Brain pericyte (primary cell): Measurements from ENCODE around the gene SLC35F4.

ENCODE experiments used
- DNase-seq: peaks from one replicate; pipeline ENCODE4 v3.0.0-alpha.2; 2012; ENCODE audit warnings: low read depth, low spot score

The SLC35F4 gene

DNA sequence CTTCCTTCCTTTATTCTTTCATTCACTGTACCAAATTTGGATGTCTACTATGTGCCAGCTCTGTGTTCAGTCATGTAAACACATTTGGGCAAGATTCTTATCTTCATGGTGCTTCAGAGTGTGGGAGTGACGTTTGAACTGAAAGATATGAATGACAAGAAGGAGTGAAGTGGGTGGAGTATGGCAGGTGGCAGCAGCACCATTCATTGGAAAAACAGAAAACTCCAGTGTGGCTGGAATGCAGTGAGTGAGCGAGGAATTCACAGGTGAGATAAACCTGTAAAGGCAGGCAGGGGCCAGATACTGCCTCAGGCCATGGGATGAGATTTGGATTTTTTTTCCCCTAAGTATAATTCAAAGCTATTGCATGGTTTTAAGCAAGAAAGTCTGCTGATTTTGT, 231.6 kb downstream of the SLC35F4 start:
- DNase-seq: no peak

DNA sequence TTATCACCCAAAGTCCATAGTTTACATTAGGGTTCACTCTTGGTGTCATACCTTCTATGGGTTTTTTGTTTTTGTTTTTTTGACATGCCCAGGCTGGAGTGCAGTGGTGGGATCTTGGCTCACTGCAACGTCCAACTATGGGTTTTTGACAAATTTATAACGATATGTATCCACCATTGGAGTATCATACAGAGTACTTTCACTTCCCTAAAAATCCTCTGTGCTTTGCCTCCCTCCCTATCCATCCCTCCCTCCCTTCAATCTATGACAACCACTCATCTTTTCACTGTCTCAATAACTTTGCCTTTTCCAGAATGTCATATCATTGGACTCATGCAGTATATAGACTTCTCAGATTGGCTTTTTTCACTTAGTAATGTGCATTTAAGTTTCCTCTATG, 233.2 kb downstream of the SLC35F4 start:
- DNase-seq: no peak

DNA sequence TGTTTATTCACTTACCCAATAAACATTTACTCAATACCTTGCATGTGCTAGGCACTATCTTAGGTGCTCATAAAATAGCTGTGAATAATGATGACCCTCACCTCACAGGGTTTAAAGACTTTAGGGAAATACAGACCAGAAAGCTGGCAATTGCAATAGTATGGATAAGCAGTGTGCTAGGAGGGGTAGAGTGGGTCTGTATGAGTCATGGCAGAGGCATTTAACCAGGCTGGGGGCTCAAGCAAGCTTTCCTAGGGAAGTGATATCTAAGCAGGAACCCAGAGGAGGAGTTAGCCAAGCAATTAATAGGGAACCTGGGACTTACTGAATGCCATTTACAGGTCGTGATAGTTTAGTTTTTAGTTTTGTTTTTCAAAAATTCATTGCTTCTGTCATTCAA, 248.4 kb downstream of the SLC35F4 start:
- no peak for DNase-seq

DNA sequence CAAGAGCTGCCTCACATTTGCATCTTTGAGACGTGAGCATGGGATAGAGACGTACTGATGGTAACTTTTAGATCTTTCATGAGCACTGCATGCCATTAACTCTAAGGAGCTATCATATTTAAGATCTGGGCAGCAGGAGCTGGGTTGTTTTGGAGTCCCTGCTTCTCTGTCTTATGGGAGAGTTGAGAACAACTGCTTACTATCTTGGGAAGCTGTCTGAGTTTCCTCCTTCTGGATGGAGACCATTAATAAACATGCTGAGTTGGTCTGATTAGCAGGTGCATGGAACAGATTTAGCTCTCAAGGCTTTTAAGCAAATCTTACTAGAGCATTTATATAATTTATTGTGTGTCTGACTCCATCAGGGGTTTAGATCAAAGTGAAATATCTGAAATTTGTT, 252.9 kb downstream of the SLC35F4 start:
- no peak for DNase-seq

DNA sequence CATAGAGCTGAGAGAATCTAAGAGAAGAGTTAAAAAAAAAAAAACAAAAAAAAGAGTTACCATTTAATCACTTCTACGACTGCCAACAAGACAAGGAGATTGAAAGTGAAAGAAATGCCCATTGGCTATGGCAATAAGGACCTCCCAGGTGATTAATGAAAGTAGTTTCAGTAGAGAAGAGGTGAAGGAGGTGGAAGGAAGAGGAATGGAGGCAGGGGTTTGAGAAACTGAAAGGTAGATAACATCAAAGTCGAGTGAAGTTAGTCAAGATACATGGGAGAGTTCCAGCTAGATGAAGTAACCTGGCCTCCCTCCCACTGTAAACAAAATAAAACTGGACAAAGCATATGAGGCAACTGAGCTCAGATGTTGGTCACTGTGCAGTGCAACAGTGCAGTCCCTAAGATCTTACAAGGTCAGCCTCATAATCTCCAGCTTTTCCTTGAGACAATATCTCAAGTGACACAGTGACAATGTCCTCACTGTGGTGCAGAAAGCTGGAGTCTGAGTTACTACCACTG, 254.3 kb downstream of the SLC35F4 start:
- no peak for DNase-seq

DNA sequence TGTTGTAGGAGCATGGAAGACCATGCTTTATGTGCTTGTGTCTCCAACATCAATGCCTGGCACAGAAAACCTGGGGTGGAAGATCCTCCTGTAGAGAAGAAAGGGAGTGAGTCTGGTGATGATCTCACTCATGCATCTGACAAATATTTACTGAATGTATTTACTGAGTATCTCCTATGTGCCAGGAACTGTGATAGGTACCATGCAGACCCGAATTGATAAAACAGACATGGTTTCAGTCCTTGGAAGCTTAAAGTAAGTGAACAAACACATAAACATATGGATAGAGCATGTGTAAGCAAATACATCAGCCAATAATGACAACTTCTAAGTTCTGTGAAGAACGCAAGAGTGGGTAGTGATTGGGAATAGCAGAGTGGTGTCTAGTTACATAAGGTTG, 255.3 kb downstream of the SLC35F4 start:
- no peak for DNase-seq

DNA sequence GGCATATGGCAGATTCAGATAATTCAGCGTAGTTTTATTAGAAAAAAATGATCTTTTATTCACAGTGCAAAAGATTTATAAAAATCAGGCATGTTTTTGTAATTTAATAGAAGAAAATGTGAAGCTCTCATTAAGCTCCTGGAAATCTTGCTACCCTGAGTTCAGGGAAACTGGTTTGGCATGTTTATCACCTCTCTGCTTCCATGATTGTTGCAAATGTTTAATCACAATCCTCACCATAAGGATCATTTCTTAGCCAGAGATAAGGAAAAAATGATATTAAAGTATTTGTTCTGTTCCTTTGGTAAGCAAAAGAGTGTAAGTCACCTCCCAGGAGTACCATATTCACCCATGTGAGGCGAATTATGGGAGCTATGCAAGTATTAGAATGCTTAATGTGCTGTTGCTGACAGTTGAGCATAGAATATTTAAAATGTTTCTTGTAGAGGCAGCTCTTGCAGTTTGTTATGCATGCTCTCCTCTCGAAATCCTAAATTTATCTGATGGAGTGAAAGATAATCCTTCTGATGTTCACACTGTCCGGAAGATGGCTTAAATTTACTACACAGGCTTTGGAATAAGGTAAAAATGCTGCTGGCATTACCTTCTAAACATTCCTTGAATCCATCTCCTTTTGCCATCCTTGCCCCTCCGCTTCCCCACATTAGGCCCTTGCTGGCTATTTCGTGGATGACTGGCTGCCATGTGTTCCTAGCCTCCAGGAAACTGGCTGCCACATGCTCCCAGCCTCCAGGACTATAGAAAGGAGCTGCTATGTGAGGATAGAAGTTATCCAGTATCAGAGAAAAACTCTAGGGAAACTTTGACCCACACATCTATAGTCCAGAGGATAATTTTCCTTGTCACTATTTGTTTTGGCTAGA, 256.5 kb downstream of the SLC35F4 start:
- DNase-seq: no peak

DNA sequence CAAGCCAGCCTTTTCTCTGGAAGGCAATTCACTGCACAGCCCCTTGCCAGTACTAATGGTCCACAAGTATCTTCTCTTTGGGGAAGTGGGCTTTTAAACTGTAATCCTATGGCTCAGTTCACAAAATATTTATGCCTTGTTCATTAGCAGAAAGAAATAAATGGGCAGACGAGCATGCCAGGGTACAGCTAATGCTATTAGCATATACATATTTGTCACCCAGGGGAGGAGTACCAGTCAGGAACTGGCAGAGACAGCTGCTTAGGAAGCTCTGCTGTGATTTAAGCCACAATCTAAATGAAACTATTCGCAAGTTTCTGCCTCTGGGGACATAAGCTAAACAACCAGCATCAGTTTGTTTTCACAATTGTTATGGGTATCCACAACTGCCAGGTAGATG, 258.8 kb downstream of the SLC35F4 start:
- no peak for DNase-seq

DNA sequence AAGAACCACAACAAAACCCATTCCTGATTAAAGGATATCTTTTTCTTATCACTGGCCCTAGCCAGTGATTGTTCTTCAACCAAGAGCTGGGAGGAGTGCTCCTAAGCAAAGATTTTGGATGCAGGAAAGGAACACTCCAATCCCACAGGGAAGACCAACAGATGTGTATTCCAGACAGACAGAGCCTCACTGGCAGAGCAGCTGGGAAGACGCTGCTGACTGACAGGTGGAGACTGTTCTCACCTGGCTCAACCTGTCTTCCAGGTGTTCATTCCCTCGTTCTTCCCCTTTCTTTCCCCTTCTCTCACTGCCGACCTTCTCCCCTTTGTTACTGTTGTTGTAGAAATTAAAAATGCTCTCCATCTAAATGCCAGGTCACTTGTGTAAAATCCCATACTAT, 282.5 kb downstream of the SLC35F4 start:
- no peak for DNase-seq

DNA sequence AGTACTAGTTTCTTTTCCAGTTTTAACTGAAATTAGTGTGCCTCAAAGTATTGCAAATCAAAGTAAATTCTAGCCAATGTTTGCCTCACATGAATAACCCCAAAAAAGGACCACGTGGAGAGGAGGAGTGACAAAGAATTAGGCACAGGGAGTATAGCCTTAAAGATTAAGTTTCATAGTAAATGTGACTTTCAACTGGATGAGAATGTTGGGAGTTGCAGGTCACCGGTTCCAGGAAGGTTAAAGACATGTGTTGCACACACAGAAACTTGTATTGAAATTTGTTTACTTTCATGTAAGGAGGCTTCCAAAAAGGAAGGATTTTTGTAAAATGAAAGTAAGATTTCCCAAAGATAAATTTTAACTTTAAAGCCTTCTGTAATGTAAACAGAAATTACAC, 283.1 kb downstream of the SLC35F4 start:
- DNase-seq: no peak

DNA sequence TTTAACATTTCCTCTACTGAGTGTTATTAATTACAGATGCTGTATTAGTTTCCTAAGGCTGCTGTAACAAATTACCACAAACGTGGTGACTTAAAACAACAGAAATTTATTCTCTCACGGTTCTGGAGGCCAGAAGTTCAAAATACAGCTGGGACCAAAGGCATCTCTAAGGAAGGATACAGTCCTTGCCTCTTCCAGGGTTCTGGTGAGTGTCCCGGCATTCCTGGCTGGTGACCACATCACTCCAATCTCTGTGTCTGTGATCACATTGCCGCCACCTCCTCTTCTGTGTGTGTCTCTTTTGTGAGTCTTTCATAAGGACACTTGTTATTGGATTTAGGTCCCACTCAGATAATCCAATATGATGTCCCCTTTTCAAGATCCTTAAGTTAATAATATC, 287.1 kb downstream of the SLC35F4 start:
- no peak for DNase-seq

DNA sequence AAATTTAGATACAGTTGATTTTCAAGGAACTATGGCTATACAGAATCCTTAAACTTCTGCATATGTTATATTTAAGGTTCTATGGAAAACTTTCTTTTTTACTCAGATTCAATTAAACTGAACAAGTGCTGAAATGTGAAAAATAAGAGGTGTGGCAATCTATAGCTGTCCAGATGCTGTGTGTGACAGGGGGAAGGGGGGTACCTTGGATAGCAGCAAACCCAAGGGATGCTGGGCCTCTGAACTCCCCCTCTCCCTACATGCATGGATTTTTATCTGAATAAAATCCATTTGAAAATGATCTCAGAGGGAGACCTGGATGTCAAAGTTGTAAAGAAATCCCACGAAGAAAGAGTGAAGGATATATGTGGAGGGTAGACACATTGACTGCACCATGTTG, 289.4 kb downstream of the SLC35F4 start:
- no peak for DNase-seq

DNA sequence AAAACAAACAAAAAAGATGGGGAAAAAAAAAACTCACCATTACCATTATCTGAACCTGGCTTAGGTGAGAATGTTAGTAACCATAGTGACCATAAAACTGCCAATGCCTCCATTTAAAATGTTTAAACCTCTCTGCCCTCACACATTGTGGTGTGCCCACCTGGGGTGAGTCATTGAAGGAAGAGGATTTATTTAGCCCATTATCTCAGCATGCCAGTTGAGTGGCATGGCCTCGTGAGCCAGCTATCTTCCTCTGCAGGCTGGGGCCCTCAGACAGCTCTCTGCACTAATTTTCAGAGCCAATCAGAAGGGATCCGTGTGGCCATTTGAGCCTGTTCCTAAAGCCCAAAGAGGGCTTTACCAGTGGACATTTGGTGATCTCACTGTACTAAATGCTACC, 290.4 kb downstream of the SLC35F4 start:
- DNase-seq: no peak

DNA sequence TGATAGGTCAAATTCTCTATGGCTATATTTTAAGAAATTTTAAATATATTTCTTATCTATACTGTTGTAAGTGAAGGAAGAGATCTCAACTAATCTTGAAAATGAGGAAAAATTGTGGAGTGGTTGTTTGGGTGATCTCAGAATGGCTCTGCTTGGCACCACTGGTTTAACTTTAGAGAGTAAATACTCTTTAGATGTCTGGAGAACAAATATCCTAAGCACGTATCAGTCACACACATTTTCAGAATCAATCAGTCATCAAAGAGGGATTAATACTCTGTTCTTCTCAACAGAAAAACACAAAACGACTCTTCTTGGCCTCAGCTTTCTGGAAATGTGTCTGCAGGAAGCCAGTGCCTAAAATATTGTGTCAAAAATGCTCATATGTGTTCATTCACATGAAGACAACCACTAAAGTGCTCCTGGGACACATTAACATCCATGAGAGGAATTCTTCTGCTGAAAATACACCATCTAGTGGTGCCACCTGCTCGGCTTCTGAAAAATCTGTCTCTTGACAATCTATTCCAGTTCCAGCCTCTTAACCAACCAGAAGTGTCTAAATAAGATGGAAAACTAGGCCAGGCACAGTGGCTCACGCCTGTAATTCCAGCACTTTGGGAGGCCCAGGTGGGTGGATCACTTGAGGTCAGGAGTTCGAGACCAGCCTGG, 291.1 kb downstream of the SLC35F4 start:
- DNase-seq: no peak

DNA sequence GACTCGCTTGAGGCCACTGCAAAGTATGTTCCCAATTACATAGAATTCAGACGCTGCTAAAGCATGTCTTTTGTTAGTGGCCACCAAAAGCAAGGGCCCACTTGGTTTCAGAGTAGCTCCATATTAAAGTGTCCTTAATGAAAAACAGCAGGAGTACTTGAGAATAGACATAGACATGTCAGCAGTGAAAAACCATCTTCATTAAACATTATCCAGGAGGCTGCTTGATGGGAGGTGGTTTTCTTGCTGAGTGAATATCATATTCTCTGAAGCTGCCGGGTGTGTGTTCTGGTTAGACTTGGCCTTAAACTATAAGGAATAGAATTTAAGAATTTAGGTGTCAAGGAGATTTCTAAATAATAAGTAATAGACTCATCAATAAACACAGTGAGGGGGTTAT, 292.7 kb downstream of the SLC35F4 start:
- no peak for DNase-seq

DNA sequence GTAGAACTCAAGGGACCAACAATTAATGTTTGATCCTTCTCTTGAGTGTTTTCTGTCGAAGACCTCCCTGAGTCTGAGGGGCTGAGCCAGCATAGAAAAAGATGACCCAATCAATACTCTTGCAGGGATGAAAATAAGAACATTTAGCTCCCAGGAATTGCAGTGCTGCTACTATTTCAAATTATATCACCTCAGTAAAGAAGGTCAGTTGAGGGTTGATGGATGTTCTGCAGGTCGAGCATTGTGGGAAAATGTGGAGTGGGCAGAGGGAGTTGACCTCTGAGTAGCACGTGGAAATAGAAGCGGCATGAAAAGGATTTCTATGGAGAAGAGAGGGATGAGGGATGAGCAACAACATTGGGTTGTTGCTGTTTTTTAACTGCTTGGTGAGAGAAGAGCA, 297.3 kb downstream of the SLC35F4 start:
- DNase-seq: no peak

DNA sequence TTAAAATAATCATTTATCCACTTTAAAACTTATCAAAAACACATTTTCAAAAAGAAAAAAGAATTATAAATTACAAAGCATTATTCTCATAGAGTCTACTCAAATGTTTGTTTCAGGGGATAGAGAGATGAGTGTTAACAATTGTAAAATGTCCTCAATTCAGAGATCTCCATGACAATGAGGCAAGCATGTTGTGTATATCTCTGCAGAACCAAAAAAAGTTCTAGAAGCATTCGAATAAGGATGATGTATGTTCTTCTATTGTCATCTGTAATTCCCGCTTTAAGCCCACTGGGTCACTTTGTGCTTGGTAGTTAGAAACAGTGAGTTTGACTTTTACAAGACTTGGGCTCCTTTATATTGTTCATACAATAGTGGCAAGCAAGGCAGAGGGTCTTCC, 298.7 kb downstream of the SLC35F4 start:
- DNase-seq: no peak

DNA sequence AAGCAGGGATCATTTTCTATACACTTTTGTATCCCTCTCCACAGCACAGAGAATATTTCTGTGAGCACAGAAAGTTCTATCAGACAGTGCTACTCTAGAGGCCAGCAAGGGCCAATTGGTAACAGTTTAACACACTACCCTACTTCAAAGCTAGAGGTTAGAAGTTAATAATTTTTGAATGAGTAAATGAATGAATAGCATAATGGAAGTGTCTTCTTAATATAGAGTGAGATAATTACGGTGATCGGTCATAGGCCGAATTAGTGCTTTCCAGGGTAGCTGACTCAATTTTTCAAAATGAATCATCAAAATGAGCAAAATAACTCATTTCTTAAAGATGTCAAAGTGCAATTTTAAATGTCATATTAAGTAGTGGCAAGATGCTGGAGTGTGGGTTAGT, 305.2 kb downstream of the SLC35F4 start:
- DNase-seq: no peak

DNA sequence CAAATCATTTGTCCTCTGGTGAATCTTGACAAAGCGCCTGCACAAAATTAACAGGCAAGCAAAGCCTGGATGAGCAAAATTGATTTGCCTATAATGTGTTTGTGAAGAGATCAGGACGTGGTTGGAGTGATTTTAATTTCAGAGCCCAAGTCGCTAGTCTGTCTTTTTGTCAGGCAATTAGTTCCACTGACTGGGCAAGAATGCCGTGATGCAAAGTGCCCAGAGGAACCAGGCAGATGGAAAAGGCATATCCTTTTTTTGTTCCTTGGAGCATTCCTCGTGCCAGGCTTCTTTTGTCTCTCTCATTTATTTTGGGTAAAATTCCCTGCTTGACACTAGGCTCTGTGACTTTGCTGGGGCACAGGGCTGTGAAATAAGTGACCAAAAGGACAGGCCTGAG, 306.3 kb downstream of the SLC35F4 start:
- DNase-seq: no peak

DNA sequence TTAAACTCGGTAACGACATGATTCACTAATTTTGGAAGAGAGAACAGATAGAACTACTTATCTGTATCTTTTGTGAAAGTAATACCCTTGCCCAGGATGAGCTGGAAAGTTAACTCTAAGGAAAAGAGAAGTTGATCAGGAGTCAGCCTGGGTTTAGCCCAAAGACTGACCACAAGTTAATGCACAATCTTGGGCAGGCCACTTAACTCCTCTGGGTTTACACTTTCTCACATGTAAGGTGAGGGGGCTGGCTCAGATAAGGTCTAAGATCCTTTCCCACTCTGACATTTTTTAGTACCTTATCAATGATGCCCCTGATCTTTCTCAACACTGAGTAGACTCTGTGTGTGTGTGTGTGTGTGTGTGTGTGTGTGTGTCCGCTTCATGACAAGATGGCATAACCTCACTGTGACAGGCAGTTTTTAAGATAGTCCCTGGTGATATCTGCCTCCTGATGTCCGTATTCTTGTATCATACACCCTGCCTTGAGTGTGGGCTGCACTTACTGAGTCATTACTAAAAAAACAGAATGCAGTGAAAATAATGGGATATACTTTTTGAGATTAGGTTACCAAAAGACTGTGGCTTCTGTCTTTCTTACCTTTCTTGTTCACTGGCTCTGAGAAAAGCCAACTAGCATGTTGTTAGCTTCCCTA, 316.0 kb downstream of the SLC35F4 start:
- DNase-seq: no peak

DNA sequence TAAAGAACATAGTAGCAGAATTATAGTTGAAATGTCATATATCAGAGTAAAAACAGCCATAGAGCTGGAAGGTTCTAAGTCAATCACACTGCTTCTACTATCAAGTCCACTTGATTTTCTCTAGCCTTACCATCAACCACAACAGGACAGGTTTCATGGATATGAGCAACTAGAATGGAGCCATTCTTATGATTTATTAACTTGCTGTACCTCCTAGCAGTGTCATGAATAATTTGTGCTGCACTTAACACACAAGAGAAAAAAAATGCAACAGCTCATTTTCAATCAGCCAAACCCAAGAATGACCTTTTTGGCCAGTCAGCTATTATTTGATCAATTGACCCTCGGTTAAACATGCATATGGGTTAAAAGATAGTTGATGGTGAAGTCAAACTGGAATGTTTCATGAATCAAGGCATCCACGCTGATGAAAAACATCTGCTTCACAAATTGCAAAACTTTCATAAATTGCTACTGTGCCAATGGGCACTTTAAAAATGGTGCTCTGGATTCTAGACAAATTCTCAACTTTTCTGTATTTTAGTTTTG, 316.8 kb downstream of the SLC35F4 start:
- no peak for DNase-seq

DNA sequence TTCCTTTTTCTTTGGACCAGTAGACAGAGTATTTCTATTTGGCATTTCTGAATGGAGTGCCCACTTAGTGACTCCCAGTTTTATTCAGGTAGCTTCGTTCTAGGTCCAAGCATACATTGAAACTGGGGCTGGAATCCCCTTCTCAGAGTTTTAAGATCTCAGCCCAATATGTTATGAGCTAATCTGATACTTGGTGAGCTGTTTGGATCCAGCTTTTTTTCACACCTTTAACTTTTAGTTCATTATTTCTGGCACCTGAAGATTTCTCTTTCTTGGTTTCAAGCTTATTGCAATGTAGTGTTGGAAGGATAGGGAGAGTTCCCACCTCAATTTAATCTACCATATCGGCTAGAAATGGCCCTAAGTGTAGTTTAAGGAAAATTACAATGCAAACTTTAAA, 318.8 kb downstream of the SLC35F4 start:
- DNase-seq: no peak
